ENCODE measurements around the gene WASF2.
"Not testable (repeated sequence)": the region's sequence is repeated elsewhere in the genome, so short reads cannot be mapped to it uniquely, and the experiment has no call there.

Gene WASF2

DNA sequence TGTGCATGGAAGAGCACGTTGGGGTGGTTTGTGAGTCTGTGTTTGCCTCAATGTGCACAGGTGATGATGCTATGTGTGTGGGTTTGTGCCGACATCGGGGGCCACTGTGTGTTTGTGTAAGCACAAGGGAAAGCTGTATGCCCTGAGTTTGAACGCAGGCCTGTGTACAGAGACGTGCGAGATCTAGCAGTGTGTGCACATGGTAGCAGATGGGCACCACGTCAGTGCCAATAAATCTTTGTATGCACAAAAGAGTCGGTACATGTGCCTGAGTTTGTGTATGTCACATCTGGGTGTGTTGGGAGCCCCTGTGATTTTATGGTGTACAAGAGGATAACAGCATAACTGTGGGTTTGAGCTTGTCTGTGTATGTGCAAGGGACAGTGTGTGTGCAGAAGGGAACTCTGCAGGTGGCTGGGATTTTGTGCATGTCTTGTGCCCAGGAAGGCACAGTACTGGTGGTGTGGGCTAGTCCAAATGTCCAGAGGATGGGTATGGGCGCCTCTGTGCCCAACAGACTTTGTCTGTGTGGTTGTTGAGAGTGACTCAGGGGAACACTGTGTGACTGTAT, 32.0 kb upstream of the WASF2 start:
- DNase-seq, result peak in 4 of 56 donors; percentile 22 to 65 (median 36)

- DNase-seq, result peak in 44 of 56 donors; percentile 16 to 73 (median 42)
Measured at GRCh38 chr1:27521336-27521831, 31.4 kb upstream of the WASF2 start.

- DNase-seq, result peak in 37 of 56 donors; percentile 13 to 69 (median 32)
Measured at GRCh38 chr1:27520651-27521050, 30.7 kb upstream of the WASF2 start.

DNA sequence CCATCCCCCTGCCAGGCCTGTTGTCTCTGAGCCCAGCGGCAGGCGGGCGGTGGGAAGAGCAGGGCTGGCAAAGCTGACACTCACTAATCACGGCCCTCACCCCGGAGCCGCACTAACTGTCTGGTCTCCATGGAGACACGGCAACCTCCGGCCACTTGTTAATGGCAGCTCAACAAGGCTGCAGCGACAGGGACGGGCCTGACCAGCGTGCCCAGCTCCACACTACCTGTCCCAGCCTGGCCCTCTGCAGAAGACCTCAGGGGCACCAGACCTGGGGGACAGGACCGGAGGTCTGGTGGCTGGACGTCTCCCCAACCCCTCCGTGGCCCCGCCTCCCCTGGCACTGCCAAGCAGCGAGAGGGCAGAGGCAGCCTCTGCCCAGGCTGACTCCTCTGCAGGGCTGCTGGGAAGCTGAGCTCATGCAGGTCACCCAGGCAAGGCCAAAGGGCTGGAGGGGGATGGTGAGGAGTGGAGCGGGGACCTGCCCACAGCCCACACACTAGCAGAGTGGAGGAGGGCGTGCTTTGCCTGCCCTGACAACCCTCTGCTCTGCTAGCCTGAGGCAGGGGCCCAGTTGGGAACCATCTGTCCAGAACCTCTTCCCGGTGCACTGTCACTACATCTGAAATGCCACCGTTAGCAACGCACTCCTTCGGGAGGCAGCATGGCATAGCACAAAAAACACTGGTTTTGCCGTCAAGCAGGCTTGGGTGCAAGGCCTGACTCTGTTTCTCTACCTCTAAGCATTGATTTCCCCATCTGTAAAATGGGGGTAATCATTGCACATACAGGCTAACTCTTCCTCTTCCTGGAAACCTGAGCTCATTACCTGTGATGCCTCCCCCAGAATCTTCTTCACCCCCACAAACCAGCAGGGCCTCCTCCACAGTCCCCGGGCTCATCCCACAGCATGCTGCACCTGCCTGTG, 29.6 kb upstream of the WASF2 start:
- DNase-seq, result peak in 47 of 56 donors; percentile 25 to 82 (median 65)

GRCh38 chr1:27518808-27519207, 28.8 kb upstream of the WASF2 start:
- no peak for DNase-seq

GRCh38 chr1:27517907-27518718, 28.1 kb upstream of the WASF2 start:
- DNase-seq, result no peak

GRCh38 chr1:27517301-27517700, 27.3 kb upstream of the WASF2 start:
- DNase-seq, result no peak

DNA sequence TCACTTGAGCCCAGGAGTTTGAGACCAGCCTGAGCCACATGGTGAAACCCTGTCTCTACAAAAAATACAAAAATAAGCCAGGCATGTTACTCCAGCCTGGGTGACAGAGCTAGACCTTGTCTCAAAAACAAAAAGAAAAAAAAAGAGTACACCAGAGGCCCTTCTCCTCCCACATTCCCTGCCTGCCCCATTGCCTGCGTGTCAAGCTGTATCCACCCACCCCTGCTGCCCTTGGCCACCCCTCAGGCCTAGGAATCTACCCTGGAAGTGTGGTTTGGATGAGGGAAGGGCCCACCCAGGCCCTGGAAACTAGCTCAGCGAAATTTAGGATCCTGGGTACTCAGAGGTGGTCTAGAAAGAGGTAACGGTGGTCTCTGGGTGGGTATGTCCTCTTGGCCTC, 25.7 kb upstream of the WASF2 start:
- DNase-seq, result no peak

- DNase-seq, result peak in 5 of 56 donors; percentile 19 to 30 (median 23)
Measured at GRCh38 chr1:27513958-27514357, 24.0 kb upstream of the WASF2 start.

GRCh38 chr1:27513528-27513927, 23.6 kb upstream of the WASF2 start:
- DNase-seq, result no peak

GRCh38 chr1:27509127-27510080, 19.4 kb upstream of the WASF2 start:
- DNase-seq, result no peak

DNA sequence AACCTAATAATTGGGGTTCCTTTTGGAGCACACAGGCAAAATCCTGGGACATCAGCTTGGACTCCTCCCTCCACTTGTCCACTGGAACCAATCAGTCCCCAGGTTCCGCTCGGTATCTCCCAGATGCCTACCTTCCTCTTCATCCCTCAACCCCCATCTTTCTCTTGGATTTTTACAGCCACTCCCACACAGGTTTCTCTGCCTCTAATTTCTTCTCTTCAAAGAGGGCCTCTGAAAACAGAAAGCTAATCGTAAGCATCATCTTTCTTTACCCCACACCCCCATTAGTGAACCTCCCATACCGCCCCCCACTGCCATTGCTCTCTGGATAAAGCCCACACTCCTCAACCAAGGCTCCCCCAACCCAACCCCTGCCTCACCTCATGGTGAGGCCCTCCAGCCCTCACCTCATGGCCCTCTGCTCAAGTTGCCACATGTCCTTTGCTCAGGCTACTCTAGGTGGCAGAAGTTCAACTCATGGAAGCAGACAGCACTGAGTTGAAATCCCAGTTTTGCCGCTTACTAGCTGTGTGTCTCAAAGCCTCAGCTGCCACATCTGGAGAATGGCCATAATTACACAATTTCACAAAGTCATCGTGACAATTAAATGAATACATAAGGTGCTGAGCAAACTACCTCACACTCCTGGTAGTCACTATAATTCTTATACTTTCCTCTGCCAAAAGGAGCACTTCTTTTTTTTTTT, 18.1 kb upstream of the WASF2 start:
- DNase-seq, result no peak

DNA sequence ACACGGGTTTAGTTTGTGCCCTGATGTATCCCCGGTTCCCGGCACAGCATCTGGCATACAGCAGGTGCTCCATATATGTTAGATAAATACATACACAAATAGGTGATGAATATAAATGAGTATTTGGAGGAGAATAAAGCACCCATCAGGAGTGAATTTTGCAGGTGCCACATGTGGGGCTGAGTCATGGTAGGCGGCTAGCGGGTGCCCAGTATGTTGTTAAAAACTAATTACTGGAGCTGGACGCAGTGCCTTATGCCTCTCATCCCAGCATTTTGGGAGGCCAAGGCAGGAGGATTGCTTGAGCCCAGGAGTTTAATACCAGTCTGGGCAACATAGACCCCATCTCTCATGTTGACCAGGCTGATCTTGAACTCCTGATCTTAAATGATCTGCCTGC, 16.7 kb upstream of the WASF2 start:
- no peak for DNase-seq

GRCh38 chr1:27505420-27505680, 15.4 kb upstream of the WASF2 start:
- no peak for DNase-seq

DNA sequence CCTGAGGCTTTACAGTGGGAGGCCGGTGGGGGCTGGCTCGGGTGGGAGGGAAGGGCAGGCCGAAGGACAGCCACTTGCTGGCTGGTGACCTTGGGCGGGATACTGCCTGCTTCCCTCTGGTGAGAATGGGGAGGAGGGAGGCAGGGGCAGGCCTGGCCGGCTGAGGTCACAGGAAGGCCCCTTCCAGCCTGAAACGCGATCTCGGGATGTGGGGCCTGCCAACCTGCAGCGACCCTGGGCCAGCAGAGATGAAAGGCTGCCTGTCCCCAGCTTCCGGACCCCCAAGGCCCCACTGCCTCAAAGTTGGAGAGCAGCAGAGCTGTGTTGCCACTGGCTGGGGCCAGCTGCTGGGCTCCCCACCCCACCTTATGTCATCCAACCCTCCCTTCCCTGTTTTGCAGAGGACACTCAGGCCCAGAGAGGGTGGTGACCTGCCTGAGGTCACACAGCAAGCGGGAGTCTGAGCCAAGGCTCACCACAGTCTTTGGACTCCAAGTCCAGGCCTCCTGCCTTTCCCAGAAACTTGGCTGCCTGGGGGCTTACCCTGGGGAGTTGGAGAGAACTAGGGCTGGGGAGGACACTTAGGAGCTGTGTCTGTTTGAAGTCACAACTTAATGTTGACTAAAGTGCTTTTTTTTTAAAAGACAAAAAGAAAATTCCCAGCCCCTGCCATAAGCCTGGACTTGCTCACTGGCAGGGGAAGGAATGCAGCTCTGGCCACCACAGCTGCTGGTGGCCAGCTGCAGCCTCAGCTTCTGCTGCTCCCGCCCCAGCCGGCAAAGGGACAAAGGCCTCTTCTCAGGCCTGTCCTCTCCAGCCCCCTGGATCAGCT, 14.8 kb upstream of the WASF2 start:
- DNase-seq, result peak in 51 of 56 donors; percentile 53 to 96 (median 83)

- peak in 2 of 56 donors; percentile 35 to 48 for DNase-seq
Measured at GRCh38 chr1:27503844-27504587, 14.0 kb upstream of the WASF2 start.

DNA sequence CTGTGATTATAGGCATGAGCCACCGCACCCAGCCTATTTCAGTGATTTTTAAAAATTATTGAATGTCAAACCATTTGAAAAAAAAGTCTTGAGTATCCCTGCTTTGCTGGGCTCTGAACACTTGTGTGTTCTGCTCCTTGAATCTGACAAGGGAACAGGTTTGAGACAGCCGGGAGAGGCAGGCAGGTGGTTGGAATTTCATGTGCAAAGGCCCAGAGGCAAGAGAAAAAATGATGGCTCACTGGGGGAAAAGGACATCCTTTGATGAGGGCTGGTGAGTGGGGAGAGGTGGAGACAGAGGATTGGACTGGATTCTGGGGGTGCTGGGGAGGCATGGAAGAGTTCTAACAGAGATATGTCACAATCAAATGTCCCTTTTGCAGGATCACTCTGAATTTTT, 13.1 kb upstream of the WASF2 start:
- no peak for DNase-seq

DNA sequence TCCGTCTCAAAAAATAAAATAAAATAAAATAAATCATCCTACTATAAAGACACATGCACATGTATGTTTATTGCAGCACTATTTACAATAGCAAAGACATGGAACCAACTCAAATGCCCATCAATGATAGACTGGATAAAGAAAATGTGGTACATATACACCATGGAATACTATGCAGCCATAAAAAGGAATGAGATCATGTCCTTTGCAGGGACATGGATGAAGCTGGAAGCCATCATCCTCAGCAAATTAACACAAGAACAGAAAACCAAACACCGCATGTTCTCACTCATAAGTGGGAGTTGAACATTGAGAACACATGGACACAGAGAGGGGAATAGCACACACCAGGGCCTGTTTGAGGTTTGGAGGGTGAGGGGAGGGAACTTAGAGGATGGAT, 11.2 kb upstream of the WASF2 start:
- not testable (repeated sequence) for DNase-seq

All from nucleus accumbens (tissue), 56 donors.